Psoas muscle (tissue), 8 donors: ENCODE measurements around the gene MARCHF5. TPM values are rescaled to one million over a fixed set of nuclear protein-coding genes. Genes with fewer than 3 reads are reported as not detected.

ENCODE experiments used
- ATAC-seq, 4 donors: fragments of 200-7000 bp; cut with Tn5 transposase; one replicate each; pipeline ENCODE4 v1.9.1; 2020; ENCODE audit warnings: moderate library complexity in 3 of 4, mild to moderate bottlenecking in 2 of 4
- DNase-seq, 2 donors: peaks; one replicate each; pipeline ENCODE4 v3.0.0-alpha.2; 2020
- H3K27ac ChIP-seq: fragments of 200-600 bp; one replicate; pipeline ENCODE4 v1.8.0; 2022
- H3K27me3 ChIP-seq, 3 donors: fragments of 200-600 bp in 1 of 3; one replicate each; pipeline versions ENCODE4 v1.6.1 to v1.8.0; 2013 to 2022; ENCODE audit warnings: low read length in 2 of 3, mild to moderate bottlenecking in 2 of 3, moderate library complexity in 1 of 3; ENCODE audit not compliant: insufficient read depth in 3 of 3
- H3K36me3 ChIP-seq, 2 donors: fragments of 200-600 bp in 1 of 2; one replicate each; pipeline versions ENCODE4 v1.6.1 to v1.8.0; 2013 to 2022; ENCODE audit warnings: low read depth in 1 of 2, mild to moderate bottlenecking in 1 of 2, moderate library complexity in 1 of 2; ENCODE audit not compliant: insufficient read depth in 1 of 2
- H3K4me1 ChIP-seq: fragments of 200-600 bp; one replicate; pipeline ENCODE4 v1.8.0; 2022
- H3K4me3 ChIP-seq: fragments of 200-600 bp; one replicate; pipeline ENCODE4 v1.8.0; 2022; ENCODE audit warnings: mild to moderate bottlenecking
- H3K9me3 ChIP-seq: fragments of 200-600 bp; one replicate; pipeline ENCODE4 v1.8.0; 2022
- CTCF ChIP-seq: fragments of 200-600 bp; IDR thresholded peaks from one replicate; pipeline ENCODE4 v1.8.0; 2022; ENCODE audit warnings: antibody characterized with exemption
- WGBS, 3 donors: extraction: QIAGEN DNeasy Blood & Tissue Kit; methylation state at CpG; one replicate each; pipeline versions ENCODE4 v1.1.6 to v1.1.7; 2013; 5-methylcytosine and 5-hydroxymethylcytosine counted together
- intact Hi-C, 2 donors: fragments of 100-400 bp; cut with DNase I; formaldehyde crosslinking; loops; one replicate each; pipeline versions ENCODE4 v1.11.0 to v1.14.2; 2022
- polyA plus RNA-seq, 3 donors: library from polyadenylated mRNA; stranded (reverse); fragments of 200-250 nt; gene quantifications; one replicate each; pipeline ENCODE4 v1.2.3, GENCODE V29; 2013
- total RNA-seq, 4 donors: library from RNA; stranded (reverse); fragmentation: NEBNext Ultra II Directional in 2 of 4; extraction: Animal tissue kit (Norgen Biotek cat#: 25700) in 2 of 4; gene quantifications; one replicate each; pipeline versions ENCODE4 v1.2.1 to v1.2.4, GENCODE V29; 2021 to 2023
- donor health status: healthy with polysubstance abuse.
- donor health status: DM: no; HTN: no; CAD: no; lungs with moderate emphysema.
- donor health status: Bipolar disorder and iron deficiency.
- donor health status: healthy.
- donor health status: DM: yes; HTN: yes; CAD: no.
- donor health status: DM: no; HTN: no; CAD: no.
- donor health status: DM: no; HTN: no; CAD: no.
- donor health status: DM: yes; HTN: yes; CAD: no.

The MARCHF5 gene
- total and polyA plus RNA-seq, 7 donors = 28.3 to 64.9 (median 31.7) TPM

- TF ChIP-seq CTCF = no peak
- ATAC-seq (no peak), DNase-seq (no peak)
- Histone ChIP-seq H3K36me3 (peaks cover 0 to 13% of the 10 kb centered on the region in 2 donors), H3K27ac (no peak overlapping the region), H3K4me3 (no peak overlapping the region), H3K27me3 (no peaks in the 10 kb centered on the region), H3K4me1 (peaks cover 10% of the 10 kb centered on the region), H3K9me3 (no peaks in the 10 kb centered on the region)
- WGBS, 3 donors = 86 to 91% (median 88%) methylated on average over 13 of the region's 13 CpGs
- intact Hi-C loops = no loop called here
Observed at GRCh38 chr10:92305133-92306072, 14.4 kb downstream of the MARCHF5 start.

- Histone ChIP-seq H3K27me3 (no peaks in the 10 kb centered on the region), H3K36me3 (peaks cover 0 to 27% of the 10 kb centered on the region in 2 donors), H3K4me3 (no peak overlapping the region), H3K27ac (no peak overlapping the region), H3K4me1 (no peaks in the 10 kb centered on the region), H3K9me3 (no peaks in the 10 kb centered on the region)
- DNase-seq = no peak
- intact Hi-C loops = no loop called here
- 58 to 82% (median 77%) methylated on average over 1 of the region's 1 CpG for WGBS, 3 donors
- no peak for ATAC-seq
- no peak for TF ChIP-seq CTCF
Observed at GRCh38 chr10:92309272-92309671, 18.3 kb downstream of the MARCHF5 start.

- no peak overlapping the region for H3K27ac ChIP-seq
- 93 to 95% (median 94%) methylated on average over 3 of the region's 3 CpGs for WGBS, 3 donors
- no peaks in the 10 kb centered on the region for H3K27me3 ChIP-seq
- DNase-seq = no peak
- no peaks in the 10 kb centered on the region for H3K4me1 ChIP-seq
- intact Hi-C loops = loop anchor here in 1 of 2 donors (10.0 kb wide), 1 partner anchor 1899 kb away; no protein-coding TSS in a partner anchor
- peaks cover 0 to 49% of the 10 kb centered on the region in 2 donors for H3K36me3 ChIP-seq
- no peak for ATAC-seq
- no peak overlapping the region for H3K4me3 ChIP-seq
- no peak for TF ChIP-seq CTCF
- no peaks in the 10 kb centered on the region for H3K9me3 ChIP-seq
Observed at GRCh38 chr10:92313750-92314149, 22.8 kb downstream of the MARCHF5 start.

GRCh38 chr10:92316610-92317009 lies 25.6 kb downstream of the MARCHF5 start:
- Histone ChIP-seq H3K36me3 (peaks cover 0 to 49% of the 10 kb centered on the region in 2 donors), H3K27me3 (no peaks in the 10 kb centered on the region), H3K4me3 (no peak overlapping the region), H3K27ac (no peak overlapping the region), H3K4me1 (no peaks in the 10 kb centered on the region), H3K9me3 (no peaks in the 10 kb centered on the region)
- intact Hi-C loops = loop anchor here in 1 of 2 donors (10.0 kb wide), 1 partner anchor 1902 kb away; no protein-coding TSS in a partner anchor
- no peak for TF ChIP-seq CTCF
- WGBS, 3 donors = 68 to 77% (median 77%) methylated on average over 2 of the region's 2 CpGs
- no peak for DNase-seq
- ATAC-seq = no peak
